NCI-H1417 treated with DMSO at 0.1 percent for 48 hours (cell line): Measurements from ENCODE around the gene STK39.
"Not testable (repeated sequence)": the region's sequence is repeated elsewhere in the genome, so short reads cannot be mapped to it uniquely, and the experiment has no call there.

Experiments used
- DNase-seq: peaks from one replicate; lab custom pipeline; 2025; lab: John Stamatoyannopoulos, UW

STK39 gene

DNA sequence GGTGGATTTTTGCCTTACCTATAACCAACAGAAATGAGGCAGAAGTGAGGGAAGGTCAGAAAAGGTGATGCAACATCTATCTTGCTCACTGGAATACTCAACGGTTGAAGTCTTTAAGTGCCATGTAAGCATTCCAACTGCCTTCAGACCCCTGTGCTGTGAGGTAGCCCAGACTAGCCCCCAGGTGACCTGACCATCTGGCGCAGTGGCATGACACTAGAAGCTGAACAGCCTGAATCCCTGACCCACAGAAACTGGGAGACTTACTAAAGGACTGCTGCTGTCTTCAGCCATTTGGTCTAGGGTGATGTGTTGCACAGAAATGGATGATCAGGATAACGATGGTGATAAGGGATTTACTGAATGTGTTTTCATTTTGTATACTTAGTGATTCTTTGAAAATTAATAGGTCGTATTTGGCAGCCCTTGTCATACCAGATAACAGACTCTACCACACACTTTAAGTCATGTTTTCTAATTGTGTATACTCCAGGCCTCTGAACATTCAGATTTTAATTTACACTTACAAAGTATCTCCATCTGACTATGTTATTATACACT is 161.5 kb downstream of the STK39 start:
- no peak for DNase-seq

DNA sequence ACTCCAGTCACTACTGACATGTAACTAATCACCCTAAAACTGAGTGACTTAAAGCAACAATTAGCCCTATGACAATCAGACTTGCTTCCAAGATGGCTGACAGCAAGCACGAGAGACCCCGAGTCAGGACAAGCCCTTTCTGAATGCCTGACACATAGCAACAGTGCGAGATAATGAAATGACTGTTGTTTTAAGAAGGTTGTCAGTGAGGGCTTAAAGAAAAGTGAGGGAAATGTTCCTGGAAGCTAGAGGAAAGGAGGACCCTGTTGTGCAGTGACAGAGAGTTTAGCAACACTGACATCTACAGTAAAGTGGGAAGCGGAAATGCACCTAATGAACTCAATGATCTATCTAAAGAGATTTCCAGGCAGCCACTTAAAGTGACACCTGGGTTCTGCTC is 163.1 kb downstream of the STK39 start:
- DNase-seq: no peak

DNA sequence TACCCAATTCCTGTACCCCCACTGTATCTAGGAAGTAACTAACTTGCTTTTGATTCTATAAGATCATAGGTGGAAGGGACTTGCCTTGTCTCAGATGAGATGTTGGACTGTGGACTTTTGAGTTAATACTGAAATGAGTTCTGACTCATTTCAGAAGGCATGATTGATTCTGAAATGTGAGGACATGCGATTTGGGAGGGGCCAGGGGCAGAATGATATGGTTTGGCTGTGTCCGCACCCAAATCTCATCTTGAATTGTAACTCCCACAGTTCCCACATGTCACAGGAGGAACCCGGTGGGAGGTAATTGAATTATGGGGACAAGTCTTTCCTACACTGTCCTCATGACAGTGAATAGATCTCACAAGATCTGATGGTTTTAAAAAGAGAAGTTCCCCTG is 165.9 kb downstream of the STK39 start:
- not testable (repeated sequence) for DNase-seq

DNA sequence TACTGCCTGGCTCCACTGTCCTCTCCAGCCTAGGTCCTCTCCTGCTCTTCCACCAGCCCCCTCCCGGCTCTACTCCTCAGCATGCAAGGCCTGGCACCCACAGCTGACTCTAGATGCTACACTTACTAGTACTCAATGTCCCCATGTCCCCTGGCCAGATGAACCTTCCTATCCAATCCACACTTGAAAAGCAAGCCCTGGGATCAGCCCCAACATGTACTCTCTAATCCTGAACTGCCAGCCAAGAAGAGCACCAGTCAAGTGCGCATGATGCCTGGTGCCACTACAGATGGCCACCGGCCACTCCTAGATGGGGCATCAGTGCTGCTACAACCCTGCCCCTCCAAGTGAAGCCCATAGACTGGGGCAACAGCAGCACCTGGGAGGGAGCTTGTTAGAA is 168.2 kb downstream of the STK39 start:
- no peak for DNase-seq

DNA sequence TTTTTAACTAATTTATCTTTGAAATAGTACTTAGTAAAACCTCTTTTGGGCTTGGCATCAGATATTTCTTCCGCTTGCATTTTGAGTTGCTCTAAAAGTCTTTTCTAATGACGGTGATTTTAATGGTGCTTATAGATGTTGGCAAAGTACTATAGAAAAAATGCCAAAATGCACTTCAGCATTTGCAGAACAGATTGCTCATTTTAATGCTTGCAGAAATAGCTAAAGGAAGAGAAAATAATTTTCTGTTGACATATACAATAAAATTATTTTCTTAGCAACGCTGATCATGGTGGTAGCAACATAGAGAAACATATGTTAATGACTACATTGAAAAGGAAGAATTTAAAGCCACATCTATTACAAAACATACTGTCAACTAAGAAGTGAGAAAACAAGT is 170.7 kb downstream of the STK39 start:
- no peak for DNase-seq

DNA sequence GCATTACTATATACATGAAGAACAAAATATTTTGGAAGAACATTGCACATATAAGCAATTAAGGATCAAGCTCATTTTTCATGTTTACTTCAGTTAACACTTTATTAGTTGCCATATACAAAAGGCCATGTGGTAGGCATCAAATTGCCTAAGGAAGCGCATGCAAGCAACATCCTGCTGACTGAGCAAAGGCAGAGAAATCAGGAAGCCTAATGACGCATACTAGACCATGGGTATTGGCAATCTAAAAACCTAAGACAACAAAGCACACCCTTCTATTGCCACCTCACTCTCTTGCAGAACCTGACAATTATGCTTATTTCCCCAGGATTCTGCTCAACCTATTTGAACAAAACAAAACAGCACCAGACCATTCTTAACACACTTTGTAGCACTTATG is 171.9 kb downstream of the STK39 start:
- DNase-seq: no peak

DNA sequence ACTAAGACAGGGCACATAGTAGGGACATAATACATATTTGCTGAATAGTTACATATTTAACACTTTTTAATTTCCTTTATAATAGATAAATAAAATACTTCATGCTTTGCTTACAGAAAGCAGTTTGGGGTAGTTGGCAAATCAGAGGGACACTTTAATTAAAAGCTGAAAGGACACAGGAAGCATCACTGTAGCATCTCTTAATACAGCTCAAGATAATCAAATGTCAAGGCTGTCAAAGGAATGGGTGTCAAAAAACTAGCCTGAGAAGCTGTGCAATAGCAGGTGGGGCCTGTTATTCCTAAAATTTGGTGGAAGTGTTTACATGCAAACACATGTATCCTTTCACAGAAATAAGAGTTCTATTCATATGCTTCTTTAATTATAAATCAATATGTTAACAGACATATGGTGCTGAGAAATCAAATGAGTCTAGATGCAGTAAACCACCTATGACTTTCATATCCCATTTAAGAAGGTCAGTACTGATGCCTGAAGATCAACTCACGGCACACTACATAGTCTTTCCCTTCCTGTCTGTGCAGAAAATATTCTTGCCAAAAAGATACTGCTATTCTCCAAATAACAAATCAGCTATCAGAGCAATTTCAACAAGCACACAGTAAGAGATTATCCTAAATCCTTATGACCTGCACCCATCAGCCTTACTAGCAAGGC is 174.6 kb downstream of the STK39 start:
- no peak for DNase-seq

DNA sequence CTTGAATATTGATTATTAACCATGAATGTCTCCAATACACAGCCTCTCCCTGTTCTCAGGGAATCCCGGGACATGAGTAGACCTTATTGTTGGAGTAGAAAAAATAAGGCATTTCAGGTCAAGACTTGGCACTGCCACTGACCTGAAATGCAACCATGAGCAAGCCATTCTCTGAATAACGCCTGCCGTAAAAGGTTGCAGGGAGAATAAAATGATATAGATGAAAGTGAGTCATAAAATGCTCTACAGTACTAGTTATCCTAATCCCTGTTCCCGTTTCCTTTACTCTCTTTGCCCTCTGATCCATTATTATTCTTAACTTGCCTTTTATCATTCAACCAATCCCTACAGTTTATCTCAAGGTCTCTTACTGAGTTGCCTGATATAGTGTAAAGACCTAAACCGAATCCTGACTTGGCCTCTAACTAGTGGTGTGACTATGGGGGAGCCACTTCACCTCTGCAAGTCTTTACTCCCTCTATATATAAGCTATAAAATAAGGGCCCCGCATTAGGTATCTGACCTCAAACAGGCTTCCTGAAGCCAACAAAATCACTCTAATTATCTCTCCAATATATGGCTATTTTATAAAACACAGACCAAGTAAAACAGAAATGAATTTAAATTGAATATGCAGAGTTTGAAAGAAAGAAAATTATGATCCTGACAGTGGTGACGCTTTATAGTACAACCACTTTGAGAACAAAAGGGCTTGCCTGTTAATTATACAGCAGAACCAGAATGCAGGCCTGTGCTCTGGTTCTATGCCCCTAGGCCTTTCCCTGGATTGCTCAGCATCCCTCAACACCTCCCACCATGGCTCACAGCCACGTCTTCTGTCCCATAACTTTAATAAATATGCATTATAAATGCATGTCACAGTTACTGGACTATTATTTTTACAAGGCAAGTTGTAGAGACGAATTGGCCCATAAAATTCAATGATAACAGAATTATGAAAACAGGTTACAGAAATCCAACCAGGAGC is 183.1 kb downstream of the STK39 start:
- no peak for DNase-seq

DNA sequence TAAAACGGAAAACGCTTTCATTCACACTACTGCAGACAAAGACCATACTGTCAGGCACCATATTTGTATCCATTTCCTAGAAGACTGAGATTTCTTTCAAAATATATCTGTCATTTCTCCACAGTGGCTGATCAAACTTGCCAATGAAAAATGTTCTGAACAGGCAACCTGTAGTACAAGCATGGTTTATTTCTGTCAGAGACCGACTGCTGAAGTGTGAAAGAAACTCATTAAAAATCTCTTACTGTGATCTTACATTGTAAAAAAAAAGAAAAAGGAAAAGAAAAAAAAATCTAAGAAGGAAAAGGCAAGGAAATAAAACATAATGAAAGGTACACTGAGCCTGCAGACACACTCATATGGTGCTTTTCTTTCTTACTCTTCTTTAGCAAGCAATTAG is 184.5 kb downstream of the STK39 start:
- no peak for DNase-seq

DNA sequence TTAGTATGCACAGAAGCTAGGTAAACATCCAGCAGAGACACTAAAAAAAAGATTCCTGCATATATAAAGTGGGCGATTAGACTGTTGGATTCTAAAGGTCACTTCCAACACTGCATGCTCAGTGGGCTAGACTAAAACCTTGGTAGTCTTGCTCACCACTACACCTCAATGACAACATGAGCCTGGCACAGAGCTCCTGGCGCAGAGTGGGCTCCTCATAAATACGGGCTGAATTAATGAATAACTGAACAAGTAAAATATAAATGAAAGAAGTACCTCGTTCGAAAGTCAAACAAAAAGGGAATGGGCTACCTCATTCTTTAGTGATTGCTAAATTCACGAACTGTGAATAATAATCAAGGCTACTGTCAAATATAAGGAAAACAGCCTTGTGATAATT is 185.3 kb downstream of the STK39 start:
- DNase-seq: no peak

DNA sequence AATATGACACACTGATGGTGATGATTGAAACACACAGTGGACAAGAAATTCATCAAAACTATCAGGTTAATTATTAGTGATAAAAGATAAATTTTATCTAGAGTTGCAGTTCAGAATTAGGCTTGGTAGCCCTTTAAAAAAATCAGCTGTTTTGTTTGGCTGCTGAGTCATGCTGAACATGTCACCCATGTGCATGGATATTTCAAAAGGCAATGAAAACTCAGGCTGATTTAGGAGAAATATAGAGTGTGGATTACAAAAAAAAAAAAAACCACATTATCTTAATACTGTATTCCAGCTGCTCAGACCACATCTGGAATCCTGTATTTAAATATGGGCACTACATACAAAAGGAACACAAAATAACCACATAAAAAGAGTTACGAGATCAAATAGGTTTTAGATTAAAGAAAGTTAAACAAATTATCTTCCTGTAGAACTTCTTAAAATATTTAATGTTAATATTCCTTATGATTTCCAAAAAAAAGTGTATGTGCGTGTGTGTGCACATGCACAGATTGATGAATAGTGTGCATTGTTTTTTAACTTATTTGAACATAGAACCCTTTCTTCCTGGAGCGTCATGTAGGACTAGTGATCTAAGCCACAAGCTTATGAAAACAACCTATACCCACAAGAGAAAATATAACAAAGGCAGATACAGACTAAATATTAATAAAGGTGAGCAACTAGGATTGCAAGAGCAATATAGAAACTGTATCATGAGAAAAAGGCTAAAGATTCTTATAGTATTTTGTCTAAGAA is 186.2 kb downstream of the STK39 start:
- no peak for DNase-seq

DNA sequence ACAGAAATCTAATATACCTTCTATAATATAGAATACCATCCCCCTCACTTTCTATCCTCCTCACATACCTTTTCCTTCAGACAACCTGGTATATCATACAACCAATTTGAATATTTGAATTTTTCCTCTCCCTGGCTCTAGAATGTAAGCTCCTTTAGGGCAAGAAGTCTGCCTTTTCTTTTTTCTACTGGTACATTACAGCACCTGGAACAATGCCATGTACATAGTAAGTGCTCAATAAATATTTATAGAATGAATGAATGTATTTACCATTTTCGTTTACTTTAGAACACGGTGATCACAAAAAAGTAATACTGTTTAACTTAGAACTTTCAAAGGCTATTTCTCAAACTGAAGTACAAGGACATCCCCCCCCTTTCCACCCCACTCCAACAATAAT is 187.6 kb downstream of the STK39 start:
- DNase-seq: no peak

DNA sequence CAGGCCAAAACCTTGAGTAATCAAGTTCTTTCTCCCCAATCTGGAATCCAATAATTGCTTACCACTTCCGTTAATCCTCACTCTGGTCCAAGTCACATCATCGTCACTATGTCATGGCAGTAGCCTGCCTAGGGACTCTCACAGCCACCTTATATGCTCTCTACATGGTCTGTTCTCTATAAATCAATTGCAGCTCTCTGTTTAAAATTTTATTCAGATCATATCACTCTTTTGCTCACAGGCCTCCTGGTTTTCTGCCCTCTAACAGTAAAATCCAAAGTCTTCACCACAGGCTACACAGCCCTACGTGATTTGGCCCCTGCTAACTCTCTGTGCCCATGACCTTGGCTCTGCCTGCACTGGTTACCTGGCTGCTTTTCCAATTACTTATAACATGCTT is 188.7 kb downstream of the STK39 start:
- no peak for DNase-seq

DNA sequence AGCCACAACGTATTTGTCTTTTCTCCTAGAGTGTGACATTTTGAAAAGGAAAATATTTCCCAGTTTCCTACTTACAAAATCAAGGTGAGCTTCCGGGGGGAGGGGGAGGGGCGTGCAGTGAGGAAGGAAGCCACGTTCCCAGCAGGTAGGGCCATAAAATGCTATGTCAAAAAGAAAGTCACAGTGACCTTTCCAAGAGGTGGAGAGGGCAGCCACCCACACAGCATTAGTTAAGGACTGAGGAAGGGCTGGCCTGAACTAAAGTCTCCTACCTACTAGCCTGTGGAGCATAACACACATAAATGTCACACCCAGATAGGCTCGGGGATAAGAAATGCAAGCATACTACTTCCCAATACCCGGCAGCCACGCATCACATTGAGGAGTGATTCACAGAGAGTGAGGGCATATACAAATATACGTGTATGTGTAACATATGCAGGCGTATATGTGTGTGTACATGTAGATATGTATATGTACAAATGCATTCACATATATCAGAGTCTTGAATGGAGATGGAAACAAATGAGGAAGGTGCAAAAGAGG is 191.1 kb downstream of the STK39 start:
- no peak for DNase-seq

DNA sequence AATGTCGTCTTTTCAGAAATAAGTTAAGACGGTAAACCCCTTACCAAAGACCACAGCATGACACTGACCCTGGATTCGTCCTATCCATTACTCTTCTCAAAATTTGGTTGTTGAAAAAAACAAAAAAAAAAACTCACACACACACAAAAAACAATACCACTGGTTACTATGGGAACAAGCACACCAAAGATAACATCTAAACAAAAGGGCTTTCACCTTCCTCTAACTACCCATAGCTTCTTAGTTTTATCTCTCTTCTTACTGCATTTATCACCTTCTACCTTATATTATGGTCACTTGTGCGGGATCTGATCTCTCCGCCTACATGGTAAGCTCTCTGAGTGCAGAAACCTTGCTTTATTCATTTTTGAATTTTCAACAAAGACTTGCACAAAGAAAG is 192.7 kb downstream of the STK39 start:
- no peak for DNase-seq

DNA sequence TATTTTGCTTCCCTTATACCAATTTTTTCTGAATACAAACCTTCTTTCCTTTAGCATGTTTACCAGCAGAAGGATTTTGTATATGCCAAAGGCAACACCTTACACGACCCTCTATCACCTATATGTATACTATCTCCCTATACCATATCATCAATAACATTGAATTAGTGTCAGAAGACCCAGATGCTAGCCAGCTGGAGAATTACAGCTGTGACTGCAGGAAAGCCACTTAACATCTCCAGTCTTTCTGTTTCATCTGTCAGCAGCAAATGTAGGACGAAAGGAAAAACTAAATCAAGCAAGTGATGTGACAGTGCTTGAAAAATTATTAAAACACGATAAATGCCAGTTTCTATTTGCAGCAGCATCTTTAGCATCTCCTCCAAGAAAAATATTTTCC is 193.7 kb downstream of the STK39 start:
- no peak for DNase-seq

DNA sequence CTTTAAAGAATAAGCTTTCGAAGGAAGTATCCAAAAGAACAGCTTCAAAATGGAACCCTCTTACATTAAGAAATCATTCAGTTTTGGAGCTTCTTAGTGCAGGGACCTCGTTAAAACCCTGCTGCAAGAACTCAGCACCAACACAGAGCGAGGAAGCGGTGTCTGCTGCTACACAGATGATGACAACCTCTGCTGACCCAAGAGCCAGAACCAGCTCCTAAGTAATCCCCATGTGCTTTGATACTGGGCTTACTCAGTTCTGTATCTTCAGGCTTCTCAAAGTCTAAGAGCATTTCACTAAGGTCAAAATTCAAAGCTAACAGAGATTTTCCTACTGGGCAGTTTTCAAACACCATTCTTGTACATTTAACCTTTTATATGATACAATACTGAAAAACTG is 194.6 kb downstream of the STK39 start:
- DNase-seq: no peak

DNA sequence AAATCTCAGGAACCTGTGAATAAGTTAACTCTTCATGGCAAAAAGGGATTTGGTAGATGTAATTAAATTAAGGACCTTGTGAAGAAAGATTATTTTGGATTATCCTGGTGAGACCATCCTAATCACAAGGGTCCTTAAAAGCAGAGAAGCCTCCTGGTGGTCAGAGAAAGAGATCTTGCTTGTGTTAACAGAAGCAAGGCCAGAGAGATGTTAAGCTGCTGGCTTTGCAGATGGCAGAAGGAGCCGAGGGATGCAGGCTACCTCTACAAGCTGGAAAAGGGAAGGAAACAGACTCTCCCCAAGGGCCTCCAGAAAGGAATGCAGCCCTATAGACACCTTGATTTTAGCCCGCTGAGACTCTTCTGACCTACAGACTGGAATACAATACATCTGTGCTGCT is 197.0 kb downstream of the STK39 start:
- DNase-seq: no peak

DNA sequence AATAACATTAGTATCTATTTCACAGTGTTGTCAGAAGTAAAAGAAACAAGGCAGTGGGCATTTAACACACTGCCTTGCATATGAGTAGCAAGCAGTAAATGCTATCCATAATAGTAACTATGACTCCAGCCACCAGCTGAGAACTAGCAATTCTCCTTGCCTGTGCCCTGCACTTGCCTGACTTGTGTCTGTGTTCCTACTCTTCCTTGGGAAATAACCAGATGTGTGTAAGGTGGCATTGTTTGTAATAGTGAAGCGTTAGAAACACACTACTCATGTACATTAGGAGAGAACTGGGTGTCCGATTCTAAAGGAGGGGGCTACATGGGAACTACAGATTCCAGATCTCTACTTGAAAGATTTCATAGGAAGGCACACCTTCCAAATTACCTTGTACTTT is 197.8 kb downstream of the STK39 start:
- DNase-seq: no peak

DNA sequence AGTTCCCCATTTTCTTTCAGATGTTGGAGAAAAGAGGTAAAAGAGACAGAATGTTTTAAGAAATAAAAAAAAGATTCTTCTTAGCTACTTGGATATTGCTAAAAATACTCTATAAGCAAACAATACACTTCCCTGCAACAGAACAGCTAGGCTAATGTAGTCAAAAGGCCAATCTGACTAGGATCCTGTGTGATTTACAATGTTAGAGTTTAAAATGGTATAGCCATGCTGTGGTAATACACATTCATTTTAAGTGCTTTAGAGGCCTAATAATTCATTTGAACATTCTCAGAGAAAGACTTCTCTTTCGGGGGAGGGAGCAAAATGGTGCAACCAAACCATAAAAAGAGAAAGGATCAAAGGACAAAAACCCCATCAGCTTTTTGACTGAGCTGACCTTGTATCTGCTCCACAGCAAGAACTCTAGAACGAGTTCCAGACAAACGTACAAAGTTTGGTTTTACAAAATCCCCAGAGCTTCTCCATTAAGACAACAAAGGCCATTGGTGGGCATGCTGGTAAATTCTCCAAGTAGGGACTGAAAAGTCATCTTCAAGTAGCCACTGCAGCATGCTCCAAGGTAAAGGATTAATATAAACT is 200.2 kb downstream of the STK39 start:
- DNase-seq: no peak

DNA sequence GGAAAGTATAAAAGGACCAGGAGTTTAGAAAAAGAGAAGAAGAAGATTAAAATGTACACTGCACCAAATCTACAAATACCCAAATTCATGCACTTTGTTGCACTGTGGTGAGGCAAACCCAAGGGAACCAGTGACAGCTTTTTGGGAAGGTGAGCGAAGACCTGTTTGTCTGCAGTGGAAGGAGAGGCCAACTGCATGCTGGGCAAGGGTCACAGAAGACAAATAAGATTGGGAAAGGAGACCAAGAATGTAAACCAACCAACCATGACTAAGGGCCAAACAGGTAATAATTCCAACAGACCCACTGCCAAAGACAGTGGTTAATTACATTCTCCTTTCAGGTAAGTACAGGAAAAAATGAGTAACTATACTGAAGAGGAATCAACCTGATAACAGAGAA is 202.8 kb downstream of the STK39 start:
- DNase-seq: no peak

DNA sequence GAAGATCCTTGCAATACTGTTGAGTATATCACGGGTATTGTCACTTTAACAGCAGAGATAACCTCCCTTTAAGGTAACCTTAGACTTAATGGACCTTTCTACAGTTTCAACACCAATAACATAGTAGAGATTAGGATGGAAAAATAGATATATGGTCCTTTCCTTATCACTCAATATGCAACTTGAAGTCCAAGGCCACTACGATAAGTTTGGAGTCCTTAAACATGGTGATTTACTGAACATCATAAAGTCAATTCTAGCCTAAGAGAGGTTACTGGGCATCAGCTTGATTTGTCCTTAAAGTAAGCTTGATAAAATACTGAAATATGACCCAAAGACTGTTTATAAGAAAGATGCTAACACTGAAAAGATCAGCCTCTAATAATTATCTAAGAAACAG is 203.2 kb downstream of the STK39 start:
- no peak for DNase-seq
